Breast epithelium (tissue), 4 donors: ENCODE results near the gene QSOX1. TPM values are rescaled to one million over a fixed set of nuclear protein-coding genes. Genes with fewer than 3 reads are reported as not detected.

ENCODE experiments used
- DNase-seq, 2 donors: peaks; one replicate each; pipeline ENCODE4 v3.0.0-alpha.2; 2019; ENCODE audit warnings: low spot score in 2 of 2
- H3K27ac ChIP-seq, 2 donors: fragments of 200-600 bp; sonication (generic) in 1 of 2; one replicate each; pipeline ENCODE4 v1.5.1; 2016 to 2019; ENCODE audit warnings: mild to moderate bottlenecking in 1 of 2
- H3K27me3 ChIP-seq, 2 donors: fragments of 200-600 bp; sonication (generic) in 1 of 2; one replicate each; pipeline versions ENCODE4 v1.5.1 to v1.6.0; 2017 to 2019; ENCODE audit warnings: control low read depth in 1 of 2, mild to moderate bottlenecking in 1 of 2
- H3K36me3 ChIP-seq: fragments of 200-600 bp; one replicate; pipeline ENCODE4 v1.5.1; 2019
- H3K4me1 ChIP-seq, 2 donors: fragments of 200-600 bp; sonication (generic); one replicate each; pipeline ENCODE4 v1.5.1; 2016 to 2019; ENCODE audit warnings: control low read depth in 1 of 2
- H3K4me3 ChIP-seq, 3 donors: fragments of 200-600 bp; sonication (generic); 1 replicate in 2 of 3; 2 replicates in 1 of 3; pipeline ENCODE4 v1.5.1; 2016 to 2019; ENCODE audit warnings: mild to moderate bottlenecking in 3 of 3, moderate library complexity in 2 of 3
- H3K9me3 ChIP-seq, 2 donors: fragments of 200-600 bp; sonication (generic) in 1 of 2; one replicate each; pipeline ENCODE4 v1.5.1; 2016 to 2019; ENCODE audit warnings: control low read depth in 1 of 2
- CTCF ChIP-seq, 3 donors: fragments of 450-650 bp; IDR thresholded peaks; one replicate each; pipeline ENCODE4 v1.5.1; 2016 to 2017; ENCODE audit warnings: antibody characterized with exemption in 3 of 3, mild to moderate bottlenecking in 3 of 3, moderate library complexity in 3 of 3
- POLR2A ChIP-seq: fragments of 450-650 bp; IDR thresholded peaks from one replicate; pipeline ENCODE4 v1.6.1; 2016; ENCODE audit warnings: antibody characterized with exemption, mild to moderate bottlenecking, moderate library complexity
- POLR2AphosphoS5 ChIP-seq, 3 donors: sonication (generic); formaldehyde crosslinking; IDR thresholded peaks; one replicate each; pipeline ENCODE4 v1.6.1; 2017; ENCODE audit warnings: antibody characterized with exemption in 3 of 3
- intact Hi-C: fragments of 100-400 bp; cut with DNase I; formaldehyde crosslinking; loops from one replicate; pipeline ENCODE4 v1.15.1; 2023; ENCODE audit warnings: low total_unique reads
- total RNA-seq, 3 donors: library from RNA; depleted of rRNA; stranded (reverse); fragments of >200 nt; gene quantifications; one replicate each; pipeline ENCODE4 v1.1.0, GENCODE V29; 2016

Gene QSOX1
- total RNA-seq, 3 donors from 2014 or later: 43.3 to 85.5 (median 67.5) TPM

- H3K4me1 ChIP-seq: no peaks in the 10 kb centered on the region
- H3K36me3 ChIP-seq: no peaks in the 10 kb centered on the region
- TF ChIP-seq CTCF (IDR thresholded peaks at IDR 0.05): no peak
- TF ChIP-seq POLR2A: no peak
- no peak for TF ChIP-seq POLR2AphosphoS5 (IDR thresholded peaks at IDR 0.05)
- no peak overlapping the region for H3K27ac ChIP-seq
- DNase-seq: no peak
- H3K27me3 ChIP-seq: no peaks in the 10 kb centered on the region
- no peak overlapping the region for H3K4me3 ChIP-seq
- no peaks in the 10 kb centered on the region for H3K9me3 ChIP-seq
- intact Hi-C loops: no loop called here
Observed at GRCh38 chr1:180116964-180117763, 37.5 kb upstream of the QSOX1 start.

- intact Hi-C loops: no loop called here
- no peaks in the 10 kb centered on the region for H3K4me1 ChIP-seq
- DNase-seq: no peak
- no peaks in the 10 kb centered on the region for H3K36me3 ChIP-seq
- H3K27me3 ChIP-seq: no peaks in the 10 kb centered on the region
- H3K9me3 ChIP-seq: no peaks in the 10 kb centered on the region
- no peak overlapping the region for H3K4me3 ChIP-seq
- TF ChIP-seq POLR2A (no peak), POLR2AphosphoS5 (IDR thresholded peaks at IDR 0.05) (no peak)
- no peak overlapping the region for H3K27ac ChIP-seq
Observed at GRCh38 chr1:180117764-180118116, 36.9 kb upstream of the QSOX1 start.

GRCh38 chr1:180119837-180120236 lies 34.8 kb upstream of the QSOX1 start:
- TF ChIP-seq POLR2A (no peak), POLR2AphosphoS5 (IDR thresholded peaks at IDR 0.05) (no peak), CTCF (IDR thresholded peaks at IDR 0.05) (no peak)
- no peak for DNase-seq
- H3K4me3 ChIP-seq: no peak overlapping the region
- no peaks in the 10 kb centered on the region for H3K27me3 ChIP-seq
- no peaks in the 10 kb centered on the region for H3K4me1 ChIP-seq
- intact Hi-C loops: no loop called here
- H3K27ac ChIP-seq: no peak overlapping the region
- H3K36me3 ChIP-seq: no peaks in the 10 kb centered on the region
- no peaks in the 10 kb centered on the region for H3K9me3 ChIP-seq

GRCh38 chr1:180123463-180123936 lies 31.2 kb upstream of the QSOX1 start:
- no peak for TF ChIP-seq POLR2AphosphoS5 (IDR thresholded peaks at IDR 0.05)
- TF ChIP-seq CTCF (IDR thresholded peaks at IDR 0.05): no peak
- TF ChIP-seq POLR2A: no peak
- Histone ChIP-seq H3K36me3 (no peaks in the 10 kb centered on the region), H3K9me3 (no peaks in the 10 kb centered on the region), H3K4me1 (no peaks in the 10 kb centered on the region), H3K27ac (no peak overlapping the region), H3K27me3 (no peaks in the 10 kb centered on the region), H3K4me3 (no peak overlapping the region)
- no peak for DNase-seq
- intact Hi-C loops: no loop called here

- DNase-seq: no peak
- intact Hi-C loops: no loop called here
- no peaks in the 10 kb centered on the region for H3K9me3 ChIP-seq
- no peak overlapping the region for H3K27ac ChIP-seq
- TF ChIP-seq POLR2AphosphoS5 (IDR thresholded peaks at IDR 0.05) (no peak), CTCF (IDR thresholded peaks at IDR 0.05) (no peak), POLR2A (no peak)
- no peaks in the 10 kb centered on the region for H3K27me3 ChIP-seq
- no peaks in the 10 kb centered on the region for H3K36me3 ChIP-seq
- H3K4me3 ChIP-seq: no peak overlapping the region
- no peaks in the 10 kb centered on the region for H3K4me1 ChIP-seq
Observed at GRCh38 chr1:180130651-180131050, 24.0 kb upstream of the QSOX1 start.
